Measurements from ENCODE around the gene RFLNA.

DNA sequence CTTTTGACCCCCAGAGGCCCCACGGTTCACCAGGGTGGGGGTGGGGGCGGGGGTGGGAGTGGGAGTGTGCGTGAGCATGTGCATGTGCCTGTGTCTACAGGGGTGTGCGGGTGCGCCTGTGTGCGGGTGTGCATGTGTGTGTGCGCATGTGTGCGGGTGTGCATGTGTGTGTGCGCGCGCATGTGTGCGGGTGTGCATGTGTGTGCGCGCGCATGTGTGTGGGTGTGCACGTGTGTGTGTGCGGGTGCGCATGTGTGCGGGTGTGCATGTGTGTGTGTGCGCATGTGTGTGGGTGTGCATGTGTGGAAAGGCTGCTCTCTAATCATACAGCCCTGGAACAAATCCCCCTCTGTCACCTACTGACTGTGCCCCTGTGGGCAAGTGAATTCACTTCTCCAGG lies 38.8 kb downstream of the RFLNA start:
- TF ChIP-seq, protein P1, sequence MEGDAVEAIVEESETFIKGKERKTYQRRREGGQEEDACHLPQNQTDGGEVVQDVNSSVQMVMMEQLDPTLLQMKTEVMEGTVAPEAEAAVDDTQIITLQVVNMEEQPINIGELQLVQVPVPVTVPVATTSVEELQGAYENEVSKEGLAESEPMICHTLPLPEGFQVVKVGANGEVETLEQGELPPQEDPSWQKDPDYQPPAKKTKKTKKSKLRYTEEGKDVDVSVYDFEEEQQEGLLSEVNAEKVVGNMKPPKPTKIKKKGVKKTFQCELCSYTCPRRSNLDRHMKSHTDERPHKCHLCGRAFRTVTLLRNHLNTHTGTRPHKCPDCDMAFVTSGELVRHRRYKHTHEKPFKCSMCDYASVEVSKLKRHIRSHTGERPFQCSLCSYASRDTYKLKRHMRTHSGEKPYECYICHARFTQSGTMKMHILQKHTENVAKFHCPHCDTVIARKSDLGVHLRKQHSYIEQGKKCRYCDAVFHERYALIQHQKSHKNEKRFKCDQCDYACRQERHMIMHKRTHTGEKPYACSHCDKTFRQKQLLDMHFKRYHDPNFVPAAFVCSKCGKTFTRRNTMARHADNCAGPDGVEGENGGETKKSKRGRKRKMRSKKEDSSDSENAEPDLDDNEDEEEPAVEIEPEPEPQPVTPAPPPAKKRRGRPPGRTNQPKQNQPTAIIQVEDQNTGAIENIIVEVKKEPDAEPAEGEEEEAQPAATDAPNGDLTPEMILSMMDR (conservative IDR thresholded peaks at IDR 0.05 in 1 of 2, IDR thresholded peaks at IDR 0.05 in 1 of 2; ENCODE audit: extremely low read depth in 1 of 2, insufficient read depth in 1 of 2, low read depth in 1 of 2, low read length in 2 of 2), result no peak
- TF ChIP-seq EZH2 (IDR thresholded peaks at IDR 0.05; ENCODE audit: borderline replicate concordance, low read length), result no peak
